ENCODE results near the gene FGF4.
A peak's percentile ranks its signal among the peaks of the same experiment; 100 is the strongest.

The FGF4 gene

GRCh38 chr11:69775163-69775755 lies at the start of gene FGF4:
Gene FGF4, minus strand, starts transcription at chr11:69775341. Its CDS starts 257 bp downstream, at chr11:69775084.
- no peak for DNase-seq

GRCh38 chr11:69823641-69824265 lies 48.6 kb upstream of the FGF4 start:
- no peak for DNase-seq

GRCh38 chr11:69822676-69823494 lies 47.7 kb upstream of the FGF4 start:
- no peak for DNase-seq

- DNase-seq = no peak
Measured at GRCh38 chr11:69821511-69822040, 46.4 kb upstream of the FGF4 start.

- DNase-seq = no peak
Measured at GRCh38 chr11:69820441-69820840, 45.3 kb upstream of the FGF4 start.

GRCh38 chr11:69819541-69820070 lies 44.5 kb upstream of the FGF4 start:
- peak; percentile 52 for DNase-seq

- peak; percentile 52 for DNase-seq
Measured at GRCh38 chr11:69818603-69819441, 43.7 kb upstream of the FGF4 start, which contains the start of gene FGF3. Gene FGF3, minus strand, starts transcription at chr11:69819416. Its CDS starts 483 bp downstream, at chr11:69818933.

- DNase-seq = peak; percentile 37
Measured at GRCh38 chr11:69818231-69818602, 43.1 kb upstream of the FGF4 start.

GRCh38 chr11:69817265-69818230 lies 42.4 kb upstream of the FGF4 start:
- DNase-seq = peak; percentile 68

GRCh38 chr11:69816671-69817070 lies 41.5 kb upstream of the FGF4 start:
- DNase-seq = no peak

GRCh38 chr11:69815973-69816372 lies 40.8 kb upstream of the FGF4 start:
- no peak for DNase-seq

GRCh38 chr11:69814902-69815301 lies 39.8 kb upstream of the FGF4 start:
- DNase-seq = no peak

GRCh38 chr11:69814411-69814810 lies 39.3 kb upstream of the FGF4 start:
- DNase-seq = no peak

GRCh38 chr11:69813839-69814238 lies 38.7 kb upstream of the FGF4 start:
- no peak for DNase-seq

- no peak for DNase-seq
Measured at GRCh38 chr11:69812946-69813345, 37.8 kb upstream of the FGF4 start.

- no peak for DNase-seq
Measured at GRCh38 chr11:69812256-69812655, 37.1 kb upstream of the FGF4 start.

- no peak for DNase-seq
Measured at GRCh38 chr11:69811431-69811830, 36.3 kb upstream of the FGF4 start.

GRCh38 chr11:69810289-69811118 lies 35.4 kb upstream of the FGF4 start:
- no peak for DNase-seq

GRCh38 chr11:69808667-69809086 lies 33.5 kb upstream of the FGF4 start:
- peak; percentile 72 for DNase-seq

All from eye (tissue), 1 donor.